Right lobe of liver (tissue), 6 donors: ENCODE measurements around the gene EYA4. TPM values are rescaled to one million over a fixed set of nuclear protein-coding genes. Genes with fewer than 3 reads are reported as not detected.
A peak's percentile ranks its signal among the peaks of the same experiment; 100 is the strongest.

Experiments
- ATAC-seq, 4 donors: fragments of 200-7000 bp; cut with Tn5 transposase; one replicate each; pipeline ENCODE4 v1.9.1; 2020; ENCODE audit warnings: mild to moderate bottlenecking in 4 of 4, moderate library complexity in 4 of 4
- DNase-seq, 3 donors: peaks; one replicate each; pipeline ENCODE4 v3.0.0-alpha.2; 2020
- H3K27ac ChIP-seq, 3 donors: fragments of 200-600 bp; one replicate each; pipeline ENCODE4 v1.8.0; 2022
- H3K27me3 ChIP-seq, 2 donors: fragments of 200-600 bp; one replicate each; pipeline ENCODE4 v1.8.0; 2022
- H3K36me3 ChIP-seq, 4 donors: fragments of 200-600 bp; sonication (generic) in 1 of 4; one replicate each; pipeline versions ENCODE4 v1.5.1 to v1.8.0; 2017 to 2022; ENCODE audit warnings: control low read depth in 1 of 4
- H3K4me1 ChIP-seq, 4 donors: fragments of 200-600 bp; sonication (generic) in 1 of 4; one replicate each; pipeline versions ENCODE4 v1.5.1 to v1.8.0; 2017 to 2022; ENCODE audit warnings: control low read depth in 1 of 4
- H3K4me3 ChIP-seq, 3 donors: fragments of 200-600 bp; one replicate each; pipeline ENCODE4 v1.8.0; 2022
- H3K9me3 ChIP-seq, 4 donors: fragments of 200-600 bp; sonication (generic) in 1 of 4; one replicate each; pipeline versions ENCODE4 v1.5.1 to v1.8.0; 2017 to 2022; ENCODE audit warnings: control low read depth in 1 of 4
- CTCF ChIP-seq, 4 donors: fragments of 200-600 bp in 3 of 4; fragments of 450-650 bp in 1 of 4; IDR thresholded peaks; one replicate each; pipeline versions ENCODE4 v1.5.1 to v1.8.0; 2016 to 2022; ENCODE audit warnings: antibody characterized with exemption in 4 of 4, mild to moderate bottlenecking in 2 of 4
- POLR2A ChIP-seq: fragments of 450-650 bp; IDR thresholded peaks from one replicate; pipeline ENCODE4 v1.6.1; 2017; ENCODE audit warnings: antibody characterized with exemption, mild to moderate bottlenecking
- WGBS: methylation state at CpG from one replicate; pipeline ENCODE4 v1.1.6; 2018; ENCODE audit warnings: low coverage, low lambda C conversion rate; ENCODE audit not compliant: insufficient coverage; ENCODE audit errors: missing lambda C conversion rate; 5-methylcytosine and 5-hydroxymethylcytosine counted together
- intact Hi-C, 2 donors: fragments of 100-400 bp; cut with DNase I; formaldehyde crosslinking; loops; one replicate each; pipeline versions ENCODE4 v1.11.2 to v1.14.1; 2022
- total RNA-seq, 6 experiments: library from RNA; depleted of rRNA in 2 of 6; stranded (reverse); fragments of >200 nt in 2 of 6; fragmentation: NEBNext Ultra II Directional in 3 of 6; extraction: Animal tissue kit (Norgen Biotek cat#: 25700) in 3 of 6; gene quantifications; one replicate each; pipeline versions ENCODE4 v1.1.0 to v1.2.4, GENCODE V29; 2016 to 2023
- donor health status: DM: no; HTN: yes; CAD: no.
- donor health status: DM: no; HTN: no; CAD: no.
- donor health status: DM: no; HTN: no; CAD: no.
- donor health status: DM: no; HTN: yes; CAD: no.
- donor health status: DM: no; HTN: yes; CAD: no.

Gene EYA4
- total RNA-seq, 6 experiments from 2014 or later, result 0.09 to 0.37 (median 0.35) TPM; not detected in 1

GRCh38 chr6:133415262-133415661 is 174.1 kb downstream of the EYA4 start:
- TF ChIP-seq CTCF (IDR thresholded peaks at IDR 0.05), result no peak
- H3K9me3 ChIP-seq, result no peaks in the 10 kb centered on the region
- no peak for ATAC-seq
- intact Hi-C loops, result no loop called here
- H3K27me3 ChIP-seq, result no peaks in the 10 kb centered on the region
- 70% methylated on average over 5 of the region's 5 CpGs for WGBS
- no peaks in the 10 kb centered on the region for H3K36me3 ChIP-seq
- H3K4me1 ChIP-seq, result no peaks in the 10 kb centered on the region
- no peak overlapping the region for H3K27ac ChIP-seq
- H3K4me3 ChIP-seq, result no peak overlapping the region
- DNase-seq, result no peak

- Histone ChIP-seq H3K36me3 (no peaks in the 10 kb centered on the region), H3K9me3 (no peaks in the 10 kb centered on the region), H3K4me1 (peaks cover 0 to 7% (median 3%) of the 10 kb centered on the region in 4 donors), H3K27me3 (no peaks in the 10 kb centered on the region), H3K27ac (no peak overlapping the region), H3K4me3 (no peak overlapping the region)
- no peak for ATAC-seq
- 56% methylated on average over 2 of the region's 2 CpGs for WGBS
- TF ChIP-seq CTCF (IDR thresholded peaks at IDR 0.05) (no peak), POLR2A (no peak)
- no peak for DNase-seq
- intact Hi-C loops, result no loop called here
Observed at GRCh38 chr6:133418108-133418507, 177.0 kb downstream of the EYA4 start.

GRCh38 chr6:133423242-133423641 is 182.1 kb downstream of the EYA4 start:
- H3K36me3 ChIP-seq, result no peaks in the 10 kb centered on the region
- H3K9me3 ChIP-seq, result no peaks in the 10 kb centered on the region
- no peak for DNase-seq
- WGBS, result 7% methylated on average over 2 of the region's 2 CpGs
- H3K4me3 ChIP-seq, result no peak overlapping the region
- no peak for TF ChIP-seq CTCF (IDR thresholded peaks at IDR 0.05)
- TF ChIP-seq POLR2A, result no peak
- peak overlapping the region in 1 of 3 donors; percentile 1 for H3K27ac ChIP-seq
- intact Hi-C loops, result no loop called here
- H3K4me1 ChIP-seq, result peaks cover 0 to 30% (median 13%) of the 10 kb centered on the region in 4 donors
- H3K27me3 ChIP-seq, result no peaks in the 10 kb centered on the region
- ATAC-seq, result peak; percentile 53 to 73 (median 65)

GRCh38 chr6:133424359-133424758 is 183.2 kb downstream of the EYA4 start:
- H3K4me1 ChIP-seq, result peaks cover 0 to 30% (median 13%) of the 10 kb centered on the region in 4 donors
- H3K27me3 ChIP-seq, result no peaks in the 10 kb centered on the region
- WGBS, result no CpG with 5 or more reads among the region's 5 CpGs
- H3K9me3 ChIP-seq, result no peaks in the 10 kb centered on the region
- intact Hi-C loops, result no loop called here
- DNase-seq (no peak), ATAC-seq (peak in 1 of 4 donors; percentile 7)
- no peak overlapping the region for H3K27ac ChIP-seq
- H3K4me3 ChIP-seq, result no peak overlapping the region
- H3K36me3 ChIP-seq, result no peaks in the 10 kb centered on the region
- TF ChIP-seq POLR2A, result no peak
- TF ChIP-seq CTCF (IDR thresholded peaks at IDR 0.05), result no peak

GRCh38 chr6:133426038-133426437 is 184.9 kb downstream of the EYA4 start:
- intact Hi-C loops, result no loop called here
- ATAC-seq (peak; percentile 83 to 89 (median 88)), DNase-seq (peak in 2 of 3 donors; percentile 55 to 74)
- Histone ChIP-seq H3K4me1 (peaks cover 0 to 30% (median 13%) of the 10 kb centered on the region in 4 donors), H3K27ac (peak overlapping the region in 1 of 3 donors; percentile 33), H3K36me3 (no peaks in the 10 kb centered on the region), H3K9me3 (no peaks in the 10 kb centered on the region), H3K27me3 (no peaks in the 10 kb centered on the region), H3K4me3 (no peak overlapping the region)
- WGBS, result 48% methylated on average over 3 of the region's 3 CpGs
- TF ChIP-seq POLR2A (no peak), CTCF (IDR thresholded peaks at IDR 0.05) (no peak)
